GM18526 (cell line): ENCODE measurements around the gene RBSN.

Source experiments
- POLR2A ChIP-seq: IDR thresholded peaks from 3 replicates; pipeline ENCODE4 v1.6.1; 2011; ENCODE audit not compliant: insufficient read length; ENCODE audit errors: extremely low read depth

Gene RBSN

GRCh38 chr3:15045667-15046066 lies 53.3 kb downstream of the RBSN start:
- TF ChIP-seq POLR2A, result no peak

DNA sequence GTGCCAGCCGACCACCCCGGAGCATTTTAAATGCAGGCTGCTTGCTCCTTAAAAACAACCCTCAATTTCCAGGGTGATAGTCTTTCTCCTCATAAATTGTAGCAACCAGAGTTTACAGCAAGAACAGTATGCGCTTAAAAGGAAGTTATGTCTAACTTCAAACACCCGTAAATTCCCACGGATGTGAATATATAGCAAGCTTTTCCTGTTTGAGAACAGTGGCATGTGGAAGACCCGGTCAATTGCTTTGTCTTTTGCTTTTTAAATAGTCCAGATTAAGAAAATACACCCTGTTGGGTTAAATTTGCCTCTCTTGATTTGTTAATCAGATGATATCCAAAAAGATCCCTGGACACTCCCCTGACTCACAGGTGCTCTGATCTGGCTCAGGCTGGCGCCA lies 54.6 kb downstream of the RBSN start:
- no peak for TF ChIP-seq POLR2A

- TF ChIP-seq POLR2A, result no peak
Observed at GRCh38 chr3:15043408-15044171, 55.4 kb downstream of the RBSN start.

- no peak for TF ChIP-seq POLR2A
Observed at GRCh38 chr3:15042936-15043335, 56.0 kb downstream of the RBSN start.

GRCh38 chr3:15041950-15042349 lies 57.0 kb downstream of the RBSN start:
- TF ChIP-seq POLR2A, result no peak

DNA sequence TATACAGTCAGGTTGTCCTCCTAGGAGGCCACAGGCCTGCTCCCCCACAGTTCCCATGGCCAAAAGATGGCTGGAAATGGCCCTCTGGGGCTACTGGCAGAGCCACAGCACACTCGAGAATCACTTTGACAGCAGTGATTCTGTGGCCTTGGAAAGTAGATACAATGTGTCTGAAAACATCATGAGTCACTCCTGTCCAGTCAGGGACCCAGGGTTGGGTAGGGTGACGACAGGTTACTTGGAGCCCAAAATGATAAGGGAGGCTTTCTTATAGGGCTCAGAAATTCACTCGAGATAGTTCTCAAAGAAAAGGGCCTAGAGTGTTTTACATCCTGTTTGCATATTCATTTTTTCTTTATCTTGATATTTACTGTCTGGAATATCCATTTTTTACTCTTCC lies 58.1 kb downstream of the RBSN start:
- TF ChIP-seq POLR2A, result no peak

DNA sequence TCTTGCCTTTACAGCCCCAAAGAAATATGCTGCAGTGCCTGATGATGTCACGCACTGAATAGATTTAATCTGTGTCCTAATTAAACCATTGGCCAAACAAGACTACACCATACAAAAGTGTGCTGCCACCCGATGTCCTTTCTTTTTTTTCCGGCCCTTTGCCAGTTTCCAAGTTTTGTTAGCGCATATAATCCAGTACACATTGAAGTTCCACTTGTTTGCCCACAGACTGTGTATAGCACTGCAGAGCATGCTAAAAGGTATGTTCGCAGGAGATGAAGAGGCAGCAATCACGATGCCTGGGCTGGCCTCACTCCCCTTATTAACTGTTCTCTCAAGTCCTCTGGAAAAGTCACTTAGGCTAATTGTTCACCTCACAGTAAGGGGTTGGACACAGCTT lies 60.6 kb downstream of the RBSN start:
- TF ChIP-seq POLR2A, result no peak

GRCh38 chr3:15033103-15033502 lies 65.8 kb downstream of the RBSN start:
- TF ChIP-seq POLR2A, result no peak

- no peak for TF ChIP-seq POLR2A
Observed at GRCh38 chr3:15032650-15033049, 66.3 kb downstream of the RBSN start.

GRCh38 chr3:15029625-15030024 lies 69.3 kb downstream of the RBSN start:
- TF ChIP-seq POLR2A, result no peak

DNA sequence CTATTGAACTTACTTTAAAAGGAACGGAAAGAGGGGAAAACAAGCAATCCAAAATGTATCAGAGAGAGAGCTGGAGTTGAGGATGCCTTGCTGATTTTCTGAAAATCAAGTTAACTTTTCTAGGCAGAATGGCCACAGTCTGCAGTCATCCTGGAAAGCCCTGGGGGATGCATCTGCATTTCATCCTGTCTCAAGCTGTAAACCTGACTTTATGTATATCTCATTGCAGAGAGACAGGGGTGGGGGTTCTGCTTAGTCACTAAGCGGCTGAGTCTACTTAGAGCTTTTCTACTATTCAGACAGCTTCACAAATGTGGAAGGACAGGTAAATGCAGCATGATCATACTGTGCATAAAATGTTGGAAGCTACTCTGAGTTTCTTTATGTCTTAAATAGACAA lies 75.2 kb downstream of the RBSN start:
- no peak for TF ChIP-seq POLR2A

DNA sequence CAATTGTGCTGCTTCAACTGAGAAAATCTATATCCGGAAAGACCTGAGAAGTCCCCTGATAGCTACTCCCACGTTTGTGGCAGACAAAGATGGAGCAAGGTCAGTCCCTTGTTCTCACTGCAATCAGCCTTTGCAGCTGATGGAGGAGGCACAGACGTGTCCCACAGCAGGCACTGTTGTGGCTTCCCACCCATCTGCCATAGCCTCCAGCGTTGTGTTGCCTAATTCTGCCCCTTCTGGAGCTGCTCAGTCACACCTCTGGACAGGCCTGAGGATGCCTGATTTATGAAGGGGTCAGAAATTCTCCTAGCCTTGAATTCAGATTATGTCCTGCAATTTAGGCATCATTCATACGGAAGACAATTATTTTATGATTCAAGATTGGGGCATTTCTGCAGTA lies 75.7 kb downstream of the RBSN start:
- TF ChIP-seq POLR2A, result no peak
